ENCODE measurements around the gene FUBP1. TPM values are rescaled to one million over a fixed set of nuclear protein-coding genes. Genes with fewer than 3 reads are reported as not detected.
"Not testable (repeated sequence)": the region's sequence is repeated elsewhere in the genome, so short reads cannot be mapped to it uniquely, and the experiment has no call there.

The FUBP1 gene
- 100 to 1,000 TPM; 225 to 253 TPM for total RNA-seq

GRCh38 chr1:77978969-77979876 is at the start of gene FUBP1:
Gene FUBP1, minus strand, starts transcription at chr1:77979072. Its CDS starts 68 bp downstream, at chr1:77979004.
- peaks cover 17 to 26% of the 10 kb centered on the region in 2 donors for H3K36me3 Mint-ChIP-seq

GRCh38 chr1:78021134-78021533 is 42.3 kb upstream of the FUBP1 start:
- not testable (repeated sequence) for H3K9me3 Mint-ChIP-seq; H3K36me3 Mint-ChIP-seq; H3K27ac Mint-ChIP-seq; DNase-seq (ENCODE audit: low spot score in 2 of 2); ATAC-seq

More at GRCh38 chr1:77978969-77979876, at the start of gene FUBP1:
- H3K9me3 Mint-ChIP-seq = no peaks in the 10 kb centered on the region
- peak; percentile 93 to 96 for DNase-seq (ENCODE audit: low spot score in 2 of 2)
- ATAC-seq = peak; percentile 73 to 83
- no peak within 1 kb of the TSS for H3K27ac Mint-ChIP-seq

- ATAC-seq = no peak
- Mint-ChIP-seq H3K36me3 (no peaks in the 10 kb centered on the region), H3K27ac (no peak overlapping the region), H3K9me3 (no peaks in the 10 kb centered on the region)
- DNase-seq (ENCODE audit: low spot score in 2 of 2) = no peak
Measured at GRCh38 chr1:78019024-78019423, 40.2 kb upstream of the FUBP1 start.

- Mint-ChIP-seq H3K27ac (no peak overlapping the region), H3K9me3 (no peaks in the 10 kb centered on the region), H3K36me3 (peaks cover 0 to 7% of the 10 kb centered on the region in 2 donors)
- DNase-seq (ENCODE audit: low spot score in 2 of 2) = no peak
- no peak for ATAC-seq
Measured at GRCh38 chr1:78015148-78015547, 36.3 kb upstream of the FUBP1 start.

- H3K9me3 Mint-ChIP-seq = no peaks in the 10 kb centered on the region
- peaks cover 0 to 7% of the 10 kb centered on the region in 2 donors for H3K36me3 Mint-ChIP-seq
- no peak overlapping the region for H3K27ac Mint-ChIP-seq
- ATAC-seq (no peak), DNase-seq (ENCODE audit: low spot score in 2 of 2) (no peak)
Measured at GRCh38 chr1:78011050-78011449, 32.2 kb upstream of the FUBP1 start.

- no peak overlapping the region for H3K27ac Mint-ChIP-seq
- ATAC-seq (no peak), DNase-seq (ENCODE audit: low spot score in 2 of 2) (no peak)
- H3K9me3 Mint-ChIP-seq = no peaks in the 10 kb centered on the region
- peaks cover 4 to 7% of the 10 kb centered on the region in 2 donors for H3K36me3 Mint-ChIP-seq
Measured at GRCh38 chr1:78009836-78010235, 31.0 kb upstream of the FUBP1 start.

GRCh38 chr1:78009276-78009675 is 30.4 kb upstream of the FUBP1 start:
- ATAC-seq = no peak
- H3K27ac Mint-ChIP-seq = no peak overlapping the region
- no peaks in the 10 kb centered on the region for H3K9me3 Mint-ChIP-seq
- peaks cover 7 to 9% of the 10 kb centered on the region in 2 donors for H3K36me3 Mint-ChIP-seq
- no peak for DNase-seq (ENCODE audit: low spot score in 2 of 2)

GRCh38 chr1:78007677-78008341 is 28.9 kb upstream of the FUBP1 start:
- Mint-ChIP-seq H3K27ac (no peak overlapping the region), H3K9me3 (no peaks in the 10 kb centered on the region), H3K36me3 (peaks cover 0 to 9% of the 10 kb centered on the region in 2 donors)
- DNase-seq (ENCODE audit: low spot score in 2 of 2) (no peak), ATAC-seq (no peak)

GRCh38 chr1:78006521-78006920 is 27.6 kb upstream of the FUBP1 start:
- peaks cover 0 to 9% of the 10 kb centered on the region in 2 donors for H3K36me3 Mint-ChIP-seq
- no peak for DNase-seq (ENCODE audit: low spot score in 2 of 2)
- peak overlapping the region in 1 of 2 donors; percentile 99 for H3K27ac Mint-ChIP-seq
- ATAC-seq = no peak
- H3K9me3 Mint-ChIP-seq = no peaks in the 10 kb centered on the region

- no peak for ATAC-seq
- peak overlapping the region in 1 of 2 donors; percentile 99 for H3K27ac Mint-ChIP-seq
- H3K36me3 Mint-ChIP-seq = peaks cover 0 to 9% of the 10 kb centered on the region in 2 donors
- no peaks in the 10 kb centered on the region for H3K9me3 Mint-ChIP-seq
- DNase-seq (ENCODE audit: low spot score in 2 of 2) = no peak
Measured at GRCh38 chr1:78005755-78006154, 26.9 kb upstream of the FUBP1 start.

GRCh38 chr1:78005448-78005722 is 26.5 kb upstream of the FUBP1 start:
- ATAC-seq (no peak), DNase-seq (ENCODE audit: low spot score in 2 of 2) (no peak)
- no peaks in the 10 kb centered on the region for H3K9me3 Mint-ChIP-seq
- H3K36me3 Mint-ChIP-seq = peaks cover 0 to 9% of the 10 kb centered on the region in 2 donors
- H3K27ac Mint-ChIP-seq = peak overlapping the region; percentile 99 to 100

- peak in 1 of 2 donors; percentile 57 for DNase-seq (ENCODE audit: low spot score in 2 of 2)
- H3K27ac Mint-ChIP-seq = peak within 1 kb of the TSS; percentile 99 to 100
- no peaks in the 10 kb centered on the region for H3K9me3 Mint-ChIP-seq
- peaks cover 0 to 9% of the 10 kb centered on the region in 2 donors for H3K36me3 Mint-ChIP-seq
- ATAC-seq = peak; percentile 97 to 99
Measured at GRCh38 chr1:78004719-78005447, 26.0 kb upstream of the FUBP1 start, which contains the start of gene DNAJB4. Gene DNAJB4, plus strand, starts transcription at chr1:78004939. Its CDS starts 172 bp downstream, at chr1:78005111.

GRCh38 chr1:78003882-78004718 is 25.2 kb upstream of the FUBP1 start:
- peak in 1 of 2 donors; percentile 49 for DNase-seq (ENCODE audit: low spot score in 2 of 2)
- ATAC-seq = peak; percentile 38 to 77
- Mint-ChIP-seq H3K36me3 (peaks cover 0 to 9% of the 10 kb centered on the region in 2 donors), H3K9me3 (no peaks in the 10 kb centered on the region), H3K27ac (peak overlapping the region; percentile 99 to 100)

- ATAC-seq (no peak), DNase-seq (ENCODE audit: low spot score in 2 of 2) (no peak)
- H3K9me3 Mint-ChIP-seq = no peaks in the 10 kb centered on the region
- peak overlapping the region; percentile 74 to 99 for H3K27ac Mint-ChIP-seq
- peaks cover 0 to 9% of the 10 kb centered on the region in 2 donors for H3K36me3 Mint-ChIP-seq
Measured at GRCh38 chr1:78003070-78003746, 24.3 kb upstream of the FUBP1 start.

- H3K27ac Mint-ChIP-seq = not testable (repeated sequence)
Measured at GRCh38 chr1:78000536-78000935, 21.7 kb upstream of the FUBP1 start.

More at GRCh38 chr1:78000536-78000935, 21.7 kb upstream of the FUBP1 start:
- not testable (repeated sequence) for ATAC-seq; H3K9me3 Mint-ChIP-seq; H3K36me3 Mint-ChIP-seq; DNase-seq (ENCODE audit: low spot score in 2 of 2)

Measured in activated naive CD4-positive, alpha-beta T cell treated with anti-CD3 and anti-CD28 coated beads, Interleukin-2, amount 50 U/mL, for 72 hours (primary cell).